Endothelial cell (in vitro differentiated cells): Measurements from ENCODE around the gene CD248. TPM values are rescaled to one million over a fixed set of nuclear protein-coding genes. Genes with fewer than 3 reads are reported as not detected.
A peak's percentile ranks its signal among the peaks of the same experiment; 100 is the strongest.

Source experiments
- DNase-seq: peaks from one replicate; pipeline ENCODE4 v3.0.0; 2021; ENCODE audit warnings: low spot score
- H3K27ac Mint-ChIP-seq: one replicate; pipeline ENCODE4 v1.8.0; 2021; ENCODE audit warnings: mixed read lengths, inconsistent platforms; ENCODE audit not compliant: unreplicated experiment
- H3K27me3 Mint-ChIP-seq: one replicate; pipeline ENCODE4 v1.8.0; 2021; ENCODE audit warnings: mild to moderate bottlenecking, moderate library complexity, mixed read lengths, inconsistent platforms; ENCODE audit not compliant: unreplicated experiment
- H3K36me3 Mint-ChIP-seq: one replicate; pipeline ENCODE4 v1.8.0; 2021; ENCODE audit warnings: mild to moderate bottlenecking, low read depth, mixed read lengths, inconsistent platforms; ENCODE audit not compliant: unreplicated experiment
- H3K4me1 Mint-ChIP-seq: one replicate; pipeline ENCODE4 v1.8.0; 2021; ENCODE audit warnings: mild to moderate bottlenecking, mixed read lengths, inconsistent platforms; ENCODE audit not compliant: unreplicated experiment
- H3K4me3 Mint-ChIP-seq: one replicate; pipeline ENCODE4 v1.8.0; 2021; ENCODE audit warnings: mild to moderate bottlenecking, mixed read lengths, inconsistent platforms; ENCODE audit not compliant: unreplicated experiment
- H3K9me3 Mint-ChIP-seq: one replicate; pipeline ENCODE4 v1.8.0; 2021; ENCODE audit warnings: mixed read lengths, inconsistent platforms; ENCODE audit not compliant: unreplicated experiment
- CTCF ChIP-seq: fragments of 200-600 bp; sonication (generic); IDR thresholded peaks from one replicate; pipeline ENCODE4 v1.5.0; 2021; ENCODE audit warnings: antibody characterized with exemption; ENCODE audit not compliant: unreplicated experiment
- total RNA-seq: library from RNA; stranded (reverse); fragmentation: NEBNext Ultra II Directional; extraction: Animal tissue kit (Norgen Biotek cat#: 25700); gene quantifications from one replicate; pipeline ENCODE4 v1.2.1, GENCODE V29; 2021; ENCODE audit not compliant: unreplicated experiment

Gene CD248
- total RNA-seq, 1 donor from 2014 or later: 2.9 TPM

DNA sequence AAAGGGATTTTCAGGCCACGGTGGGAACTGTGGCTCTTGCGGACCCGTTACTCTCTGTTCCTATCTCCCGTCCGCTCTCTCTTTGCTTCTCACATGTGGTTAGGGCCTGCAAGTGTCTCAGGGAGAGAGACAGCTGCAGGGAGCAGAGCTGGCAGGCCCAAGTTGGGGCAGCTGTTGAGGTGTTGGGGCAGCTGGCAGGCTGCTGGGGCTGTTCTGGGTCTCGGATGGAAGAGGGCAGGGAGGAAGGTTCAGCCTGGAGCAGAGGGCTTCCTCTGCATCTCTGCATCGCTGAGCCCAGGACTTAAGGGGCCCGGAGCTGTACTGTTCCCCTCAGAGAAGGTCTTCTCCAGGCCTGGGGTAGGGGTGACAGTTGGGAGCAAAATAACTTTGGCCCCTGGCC lies 41.4 kb downstream of the CD248 start:
- Mint-ChIP-seq H3K27ac (no peak overlapping the region), H3K4me1 (peaks cover 10% of the 10 kb centered on the region), H3K36me3 (peaks cover 31% of the 10 kb centered on the region), H3K27me3 (peaks cover 21% of the 10 kb centered on the region), H3K4me3 (no peak overlapping the region), H3K9me3 (no peaks in the 10 kb centered on the region)
- DNase-seq: no peak
- TF ChIP-seq CTCF: no peak

GRCh38 chr11:66274219-66274618 lies 42.6 kb downstream of the CD248 start:
- H3K4me3 Mint-ChIP-seq: peak overlapping the region; percentile 38
- TF ChIP-seq CTCF: no peak

DNA sequence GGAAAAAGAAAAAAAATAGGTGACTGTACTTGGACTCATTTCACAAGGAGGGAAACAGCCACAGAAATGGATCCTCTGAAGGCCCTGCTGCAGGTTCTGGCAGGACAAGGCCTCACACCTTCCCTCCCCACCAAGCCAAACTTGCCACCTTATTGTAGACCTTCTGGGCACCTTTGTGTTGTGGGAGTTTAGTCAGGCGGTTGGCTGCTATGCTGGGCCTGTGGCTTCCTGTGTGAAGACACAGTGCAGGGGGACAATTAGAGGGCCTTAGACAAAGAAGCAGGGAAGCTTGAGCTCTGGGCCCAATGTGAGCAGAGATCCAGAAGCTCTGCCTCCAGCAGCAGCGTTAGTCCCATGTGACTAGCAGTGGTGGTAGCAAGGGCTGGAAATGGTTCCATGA lies 44.2 kb downstream of the CD248 start:
- Mint-ChIP-seq H3K4me1 (peaks cover 17% of the 10 kb centered on the region), H3K9me3 (no peaks in the 10 kb centered on the region), H3K36me3 (peaks cover 37% of the 10 kb centered on the region), H3K4me3 (peak overlapping the region; percentile 37), H3K27ac (no peak overlapping the region), H3K27me3 (peaks cover 30% of the 10 kb centered on the region)
- DNase-seq: no peak
- no peak for TF ChIP-seq CTCF

More at GRCh38 chr11:66274219-66274618, 42.6 kb downstream of the CD248 start:
- Mint-ChIP-seq H3K4me1 (peaks cover 11% of the 10 kb centered on the region), H3K9me3 (no peaks in the 10 kb centered on the region), H3K27ac (no peak overlapping the region), H3K27me3 (peaks cover 24% of the 10 kb centered on the region), H3K36me3 (peaks cover 35% of the 10 kb centered on the region)
- DNase-seq: no peak

DNA sequence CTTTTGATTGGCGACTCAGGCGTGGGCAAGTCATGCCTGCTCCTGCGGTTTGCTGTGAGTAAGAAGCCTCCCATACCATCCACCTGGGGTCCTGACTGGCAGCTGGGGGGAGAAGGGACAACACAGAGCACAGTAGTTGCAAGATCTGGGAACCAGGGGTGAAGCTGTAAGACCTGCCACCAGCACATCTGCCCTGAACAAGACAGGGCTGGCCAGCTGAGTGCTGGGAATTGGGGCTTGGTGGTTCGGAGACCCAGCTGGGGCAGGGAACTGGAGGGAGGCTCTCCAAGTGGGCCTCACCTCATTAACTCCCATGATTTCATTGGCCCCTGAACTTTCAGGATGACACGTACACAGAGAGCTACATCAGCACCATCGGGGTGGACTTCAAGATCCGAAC lies 45.0 kb downstream of the CD248 start:
- DNase-seq: no peak
- Mint-ChIP-seq H3K4me1 (peaks cover 17% of the 10 kb centered on the region), H3K27me3 (peaks cover 33% of the 10 kb centered on the region), H3K4me3 (peak overlapping the region; percentile 37), H3K36me3 (peaks cover 37% of the 10 kb centered on the region), H3K27ac (peak overlapping the region; percentile 36), H3K9me3 (no peaks in the 10 kb centered on the region)
- TF ChIP-seq CTCF: no peak

- H3K36me3 Mint-ChIP-seq: peaks cover 36% of the 10 kb centered on the region
- H3K27ac Mint-ChIP-seq: peak overlapping the region; percentile 98
- no peaks in the 10 kb centered on the region for H3K9me3 Mint-ChIP-seq
- no peak for DNase-seq
- peak; percentile 41 for TF ChIP-seq CTCF
- H3K4me1 Mint-ChIP-seq: peaks cover 17% of the 10 kb centered on the region
- peaks cover 30% of the 10 kb centered on the region for H3K27me3 Mint-ChIP-seq
- H3K4me3 Mint-ChIP-seq: peak overlapping the region; percentile 95
Measured at GRCh38 chr11:66268952-66269905, 47.6 kb downstream of the CD248 start.
